Hepatocyte (in vitro differentiated cells): ENCODE data around the gene ESPNL. TPM values are rescaled to one million over a fixed set of nuclear protein-coding genes. Genes with fewer than 3 reads are reported as not detected.

Experiments
- DNase-seq: peaks from one replicate; pipeline ENCODE4 v3.0.0-alpha.2; 2016; ENCODE audit warnings: low spot score
- H2AFZ ChIP-seq: fragments of 200-600 bp; sonication (generic); 2 replicates; pipeline ENCODE4 v1.6.0; 2016; ENCODE audit warnings: antibody characterized with exemption, mild to moderate bottlenecking
- H3K27ac ChIP-seq: fragments of 200-600 bp; sonication (generic); 2 replicates; pipeline ENCODE4 v1.5.1; 2016; ENCODE audit warnings: mild to moderate bottlenecking
- H3K27me3 ChIP-seq: fragments of 200-600 bp; sonication (generic); 2 replicates; pipeline ENCODE4 v1.6.1; 2016
- H3K36me3 ChIP-seq: fragments of 200-600 bp; sonication (generic); replicated peaks from 2 replicates; pipeline ENCODE4 v1.5.1; 2016; ENCODE audit warnings: low read depth; ENCODE audit not compliant: insufficient read depth
- H3K4me1 ChIP-seq: fragments of 200-600 bp; sonication (generic); 2 replicates; pipeline ENCODE4 v1.5.1; 2016; ENCODE audit warnings: mild to moderate bottlenecking, moderate library complexity; ENCODE audit not compliant: insufficient read depth
- H3K4me2 ChIP-seq: fragments of 200-600 bp; sonication (generic); 2 replicates; pipeline ENCODE4 v1.6.0; 2016
- H3K4me3 ChIP-seq: fragments of 200-600 bp; sonication (generic); 2 replicates; pipeline ENCODE4 v1.5.1; 2016; ENCODE audit warnings: mild to moderate bottlenecking
- H3K79me2 ChIP-seq: fragments of 200-600 bp; sonication (generic); 2 replicates; pipeline ENCODE4 v1.6.0; 2017; ENCODE audit warnings: mild to moderate bottlenecking
- H3K9me2 ChIP-seq: fragments of 200-600 bp; sonication (generic); replicated peaks from 2 replicates; pipeline ENCODE4 v1.6.0; 2017; ENCODE audit warnings: mild to moderate bottlenecking; ENCODE audit not compliant: insufficient read depth
- H3K9me3 ChIP-seq: fragments of 200-600 bp; sonication (generic); 2 replicates; pipeline ENCODE4 v1.5.1; 2016; ENCODE audit warnings: low read depth, mild to moderate bottlenecking
- H4K20me1 ChIP-seq: fragments of 200-600 bp; sonication (generic); 2 replicates; pipeline ENCODE4 v1.6.0; 2016; ENCODE audit warnings: mild to moderate bottlenecking; ENCODE audit not compliant: insufficient read depth, poor library complexity, severe bottlenecking
- EZH2 ChIP-seq: fragments of 200-600 bp; sonication (generic); IDR thresholded peaks from 2 replicates; pipeline ENCODE4 v1.6.1; 2016; ENCODE audit warnings: antibody characterized with exemption, mild to moderate bottlenecking, borderline replicate concordance
- EZH2phosphoT487 ChIP-seq: fragments of 200-600 bp; sonication (generic); IDR thresholded peaks from one replicate; pipeline ENCODE4 v1.6.1; 2018; ENCODE audit warnings: antibody characterized with exemption, mild to moderate bottlenecking, low read depth, moderate library complexity; ENCODE audit not compliant: unreplicated experiment, severe bottlenecking
- WGBS: methylation state at CpG from one replicate; pipeline ENCODE4 v1.1.6; 2016; ENCODE audit warnings: low lambda C conversion rate; ENCODE audit errors: missing lambda C conversion rate; 5-methylcytosine and 5-hydroxymethylcytosine counted together
- polyA plus RNA-seq: library from polyadenylated mRNA; unstranded; fragments of >200 nt; fragmentation: Nextera tagmentation; extraction: Ambion mirVana; gene quantifications from 2 replicates; pipeline ENCODE4 v1.2.1, GENCODE V29; 2016
- total RNA-seq: library from RNA; depleted of rRNA; stranded (reverse); fragments of >200 nt; gene quantifications from 2 replicates; pipeline ENCODE4 v1.2.3, GENCODE V29; 2014
- TF ChIP-seq, protein P1 (sequence below): fragments of 200-600 bp; sonication (generic); IDR thresholded peaks from 2 replicates; pipeline ENCODE4 v1.5.1; 2016; ENCODE audit warnings: antibody characterized with exemption, mild to moderate bottlenecking; ENCODE audit not compliant: poor library complexity

ESPNL gene
- total and polyA plus RNA-seq, 2 experiments from 2014 or later = 0.27 to 0.62 TPM

DNA sequence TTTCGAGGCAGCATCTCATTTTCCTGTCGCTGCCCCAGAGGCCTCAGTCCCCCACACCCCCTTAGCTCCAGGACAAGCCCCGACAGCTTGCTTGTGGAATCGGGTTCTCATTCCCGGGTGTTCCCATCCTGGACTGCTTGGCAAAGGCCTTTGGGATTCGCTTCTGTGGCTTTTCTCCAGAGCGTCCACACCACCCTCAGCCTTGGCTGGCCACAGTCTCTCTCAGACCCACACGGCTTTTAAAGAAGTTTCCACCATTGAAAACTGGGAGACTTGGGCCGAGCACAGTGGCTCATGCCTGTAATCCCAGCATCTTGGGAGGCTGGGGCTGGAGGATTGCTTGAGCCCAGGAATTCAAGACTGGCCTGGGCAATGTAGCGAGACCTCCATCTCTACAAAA is 2.7 kb downstream of the ESPNL start:
- no peaks in the 10 kb centered on the region for H3K27me3 ChIP-seq
- no peaks in the 10 kb centered on the region for H3K79me2 ChIP-seq
- no peaks in the 10 kb centered on the region for H3K9me3 ChIP-seq
- TF ChIP-seq EZH2 = no peak
- TF ChIP-seq EZH2phosphoT487 = no peak
- TF ChIP-seq, protein P1, sequence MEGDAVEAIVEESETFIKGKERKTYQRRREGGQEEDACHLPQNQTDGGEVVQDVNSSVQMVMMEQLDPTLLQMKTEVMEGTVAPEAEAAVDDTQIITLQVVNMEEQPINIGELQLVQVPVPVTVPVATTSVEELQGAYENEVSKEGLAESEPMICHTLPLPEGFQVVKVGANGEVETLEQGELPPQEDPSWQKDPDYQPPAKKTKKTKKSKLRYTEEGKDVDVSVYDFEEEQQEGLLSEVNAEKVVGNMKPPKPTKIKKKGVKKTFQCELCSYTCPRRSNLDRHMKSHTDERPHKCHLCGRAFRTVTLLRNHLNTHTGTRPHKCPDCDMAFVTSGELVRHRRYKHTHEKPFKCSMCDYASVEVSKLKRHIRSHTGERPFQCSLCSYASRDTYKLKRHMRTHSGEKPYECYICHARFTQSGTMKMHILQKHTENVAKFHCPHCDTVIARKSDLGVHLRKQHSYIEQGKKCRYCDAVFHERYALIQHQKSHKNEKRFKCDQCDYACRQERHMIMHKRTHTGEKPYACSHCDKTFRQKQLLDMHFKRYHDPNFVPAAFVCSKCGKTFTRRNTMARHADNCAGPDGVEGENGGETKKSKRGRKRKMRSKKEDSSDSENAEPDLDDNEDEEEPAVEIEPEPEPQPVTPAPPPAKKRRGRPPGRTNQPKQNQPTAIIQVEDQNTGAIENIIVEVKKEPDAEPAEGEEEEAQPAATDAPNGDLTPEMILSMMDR = no peak
- no peak overlapping the region for H3K4me3 ChIP-seq
- WGBS = 89% methylated on average over 10 of the region's 10 CpGs
- DNase-seq = no peak
- no peaks in the 10 kb centered on the region for H3K9me2 ChIP-seq
- no peak overlapping the region for H3K27ac ChIP-seq
- H2AFZ ChIP-seq = no peak overlapping the region
- H4K20me1 ChIP-seq = no peaks in the 10 kb centered on the region
- no peaks in the 10 kb centered on the region for H3K36me3 ChIP-seq
- no peaks in the 10 kb centered on the region for H3K4me1 ChIP-seq
- no peak overlapping the region for H3K4me2 ChIP-seq

DNA sequence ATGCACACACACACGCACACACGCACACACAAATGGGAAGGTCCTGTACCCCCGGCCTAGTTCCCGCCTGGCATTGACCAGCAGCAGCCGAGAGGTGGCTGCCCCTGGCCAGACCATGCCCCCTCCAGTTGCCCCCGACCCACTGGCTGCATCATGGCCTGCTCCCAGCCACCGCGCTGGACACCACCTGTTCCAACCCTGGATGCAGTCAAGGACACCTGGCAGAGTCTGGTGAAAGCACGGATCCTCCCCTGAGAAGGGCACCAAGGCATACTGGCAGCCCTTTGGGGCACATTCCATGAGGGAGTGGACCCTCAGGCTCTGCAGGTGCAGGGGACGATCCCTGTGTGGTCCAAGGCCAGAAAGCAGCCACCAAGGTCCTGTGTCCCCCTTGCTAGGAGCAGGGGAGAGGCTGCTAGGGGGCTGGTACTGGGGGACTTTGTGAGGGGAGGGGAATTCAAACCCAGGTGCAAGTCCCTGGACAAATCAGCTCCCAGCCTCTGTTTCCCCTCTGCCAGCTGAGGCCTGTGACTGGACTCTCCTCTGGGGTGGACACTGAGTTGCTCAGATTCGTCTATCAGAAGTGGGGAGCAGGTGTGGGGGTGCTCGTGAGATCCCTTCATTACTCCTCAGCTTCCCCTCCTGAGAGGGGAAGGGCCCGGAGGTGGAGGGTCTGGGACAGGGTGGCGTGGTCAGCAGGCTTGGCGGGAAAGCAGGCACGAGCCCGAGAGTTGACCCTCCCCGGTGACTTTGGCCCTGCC is 3.5 kb downstream of the ESPNL start:
- no peaks in the 10 kb centered on the region for H3K4me1 ChIP-seq
- H3K36me3 ChIP-seq = no peaks in the 10 kb centered on the region
- H3K4me2 ChIP-seq = no peak overlapping the region
- H3K27ac ChIP-seq = no peak overlapping the region
- H4K20me1 ChIP-seq = no peaks in the 10 kb centered on the region
- TF ChIP-seq EZH2phosphoT487 (no peak), EZH2 (no peak)
- TF ChIP-seq, protein P1 = no peak
- WGBS = 91% methylated on average over 18 of the region's 18 CpGs
- no peak overlapping the region for H3K4me3 ChIP-seq
- H3K9me3 ChIP-seq = no peaks in the 10 kb centered on the region
- H2AFZ ChIP-seq = no peak overlapping the region
- DNase-seq = no peak
- H3K9me2 ChIP-seq = no peaks in the 10 kb centered on the region
- H3K79me2 ChIP-seq = no peaks in the 10 kb centered on the region
- H3K27me3 ChIP-seq = no peaks in the 10 kb centered on the region

DNA sequence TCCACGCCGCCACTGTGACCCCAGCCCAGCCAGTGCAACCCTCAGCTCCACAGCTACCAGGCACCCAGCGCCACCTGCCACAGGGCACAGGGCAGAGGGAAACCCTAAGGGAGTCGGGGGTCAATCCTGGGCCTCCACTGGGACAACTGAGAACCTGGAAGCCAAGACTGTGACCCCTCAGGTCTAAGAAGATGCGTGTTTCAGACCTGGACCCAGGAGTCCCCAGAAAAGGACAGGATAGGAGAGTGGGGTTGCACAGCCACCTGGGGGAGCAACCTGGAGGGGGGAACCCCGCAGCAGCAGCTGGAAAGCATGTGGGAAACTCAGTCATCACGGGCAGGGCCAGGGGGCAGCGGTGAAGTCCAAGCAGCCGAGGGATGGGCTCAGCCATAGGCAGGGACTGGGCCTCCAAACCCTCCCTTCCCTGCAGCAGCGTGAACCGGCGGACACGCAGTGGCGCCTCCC is 4.1 kb downstream of the ESPNL start:
- H3K4me2 ChIP-seq = no peak overlapping the region
- H4K20me1 ChIP-seq = no peaks in the 10 kb centered on the region
- no peak for DNase-seq
- no peaks in the 10 kb centered on the region for H3K4me1 ChIP-seq
- H3K9me3 ChIP-seq = no peaks in the 10 kb centered on the region
- no peak overlapping the region for H3K4me3 ChIP-seq
- H3K36me3 ChIP-seq = no peaks in the 10 kb centered on the region
- H3K79me2 ChIP-seq = no peaks in the 10 kb centered on the region
- no peak overlapping the region for H2AFZ ChIP-seq
- WGBS = 92% methylated on average over 14 of the region's 14 CpGs
- H3K27ac ChIP-seq = no peak overlapping the region
- TF ChIP-seq EZH2phosphoT487 = no peak
- TF ChIP-seq, protein P1 = no peak
- no peak for TF ChIP-seq EZH2
- H3K9me2 ChIP-seq = no peaks in the 10 kb centered on the region
- no peaks in the 10 kb centered on the region for H3K27me3 ChIP-seq
